ENCODE data around the gene MTOR.

- TF ChIP-seq POLR2A (IDR thresholded peaks at IDR 0.05) (no peak), CTCF (IDR thresholded peaks at IDR 0.05) (no peak)
Observed at GRCh38 chr1:11170102-11170501, 92.2 kb downstream of the MTOR start.

Measured in thyroid gland (tissue), 4 donors.